GM12878 (cell line): ENCODE results near the gene GRAMD2B. TPM values are rescaled to one million over a fixed set of nuclear protein-coding genes. Genes with fewer than 3 reads are reported as not detected.
"Not testable (repeated sequence)": the region's sequence is repeated elsewhere in the genome, so short reads cannot be mapped to it uniquely, and the experiment has no call there.

Experiments used
- ATAC-seq: fragments of 200-7000 bp; cut with Tn5 transposase; 3 replicates; pipeline ENCODE4 v1.9.1; 2020; ENCODE audit warnings: mild to moderate bottlenecking, moderate library complexity
- BruUV-seq: library from RNA; stranded (reverse); fragments of 400-500 nt; replicated peaks from 2 replicates; lab custom pipeline; 2021; lab: Mats Ljungman, UMichigan
- CTCF ChIA-PET: fragments of 300-600 bp; sonication (Branson Sonifier 250); formaldehyde crosslinking; extraction: SDS; loops from one replicate; lab custom pipeline; 2021; ENCODE audit warnings: inconsistent platforms; lab: Yijun Ruan, JAX
- POLR2A ChIA-PET: fragments of 350-600 bp; formaldehyde crosslinking; extraction: SDS; loops from one replicate; lab custom pipeline; 2021; ENCODE audit warnings: inconsistent platforms; lab: Charles Lee
- RAD21 ChIA-PET: fragments of 300-600 bp; sonication (Branson Sonifier 250); formaldehyde crosslinking; loops from one replicate; lab custom pipeline; 2023; ENCODE audit warnings: antibody characterized with exemption; ENCODE audit not compliant: unreplicated experiment; lab: Charles Lee
- SMC1A ChIA-PET: fragments of 300-600 bp; sonication (Branson Sonifier 250); formaldehyde crosslinking; loops from one replicate; lab custom pipeline; 2023; ENCODE audit not compliant: unreplicated experiment, uncharacterized antibody; lab: Charles Lee
- DNase-seq: peaks from one replicate; pipeline ENCODE4 v3.0.0-alpha.2; 2011; ENCODE audit warnings: low read depth, low spot score
- FAIRE-seq: peaks from 3 replicates; lab custom pipeline; 2011; peaks lifted over from hg19 to GRCh38; lab: Jason Lieb, UNC
- H2AFZ ChIP-seq: 2 replicates; pipeline ENCODE4 v1.6.0; 2011; ENCODE audit warnings: low read depth, low read length, control low read depth; ENCODE audit not compliant: control insufficient read depth
- H3K27ac ChIP-seq: 2 replicates; pipeline ENCODE4 v1.5.1; 2011; ENCODE audit warnings: control low read depth; ENCODE audit not compliant: control insufficient read depth, insufficient read depth
- H3K27me3 ChIP-seq, 2 experiments: replicated peaks in 1 of 2; 2 replicates each; pipeline versions ENCODE4 v1.6.0 to v1.6.1; 2011; ENCODE audit warnings: low read length in 1 of 2; ENCODE audit not compliant: control insufficient read depth in 2 of 2, insufficient read depth in 2 of 2
- H3K36me3 ChIP-seq, 2 experiments: 2 replicates each; pipeline ENCODE4 v1.5.1; 2011; ENCODE audit warnings: low read length in 1 of 2; ENCODE audit not compliant: control insufficient read depth in 2 of 2, insufficient read depth in 2 of 2
- H3K4me1 ChIP-seq: 2 replicates; pipeline ENCODE4 v1.6.1; 2011; ENCODE audit warnings: mild to moderate bottlenecking, low read length, moderate library complexity, mixed read lengths; ENCODE audit not compliant: control insufficient read depth, insufficient read depth
- H3K4me2 ChIP-seq: 2 replicates; pipeline ENCODE4 v1.6.0; 2011; ENCODE audit warnings: control low read depth; ENCODE audit not compliant: control insufficient read depth, insufficient read depth
- H3K4me3 ChIP-seq: fragments of 200-600 bp; sonication (generic); 2 replicates; pipeline ENCODE4 v1.5.1; 2016
- H3K79me2 ChIP-seq: 2 replicates; pipeline ENCODE4 v1.6.0; 2011; ENCODE audit warnings: low read length; ENCODE audit not compliant: control insufficient read depth, insufficient read depth
- H3K9ac ChIP-seq: 2 replicates; pipeline ENCODE4 v1.8.0; 2011; ENCODE audit warnings: low read length, control low read depth, mixed read lengths; ENCODE audit not compliant: control insufficient read depth, insufficient read depth
- H3K9me3 ChIP-seq: replicated peaks from 3 replicates; pipeline ENCODE4 v1.5.1; 2011; ENCODE audit warnings: mild to moderate bottlenecking, low read length; ENCODE audit not compliant: control insufficient read depth, insufficient read depth
- H4K20me1 ChIP-seq: 2 replicates; pipeline ENCODE4 v1.6.0; 2011; ENCODE audit not compliant: control insufficient read depth, insufficient read depth
- BACH1 ChIP-seq: fragments of 450-650 bp; IDR thresholded peaks from 2 replicates; pipeline ENCODE4 v1.6.1; 2017; ENCODE audit warnings: mild to moderate bottlenecking, borderline replicate concordance
- CBX5 ChIP-seq: sonication (generic); IDR thresholded peaks from 2 replicates; pipeline ENCODE4 v1.6.1; 2016; ENCODE audit warnings: low read depth, moderate library complexity, mild to moderate bottlenecking, inconsistent platforms
- CREB1 ChIP-seq: IDR thresholded peaks from 2 replicates; pipeline ENCODE4 v1.6.1; 2012; ENCODE audit warnings: low read depth, mild to moderate bottlenecking, inconsistent platforms
- EED ChIP-seq: sonication (generic); IDR thresholded peaks from 2 replicates; pipeline ENCODE4 v1.6.1; 2016; ENCODE audit warnings: antibody characterized with exemption, low read depth
- GABPA ChIP-seq: IDR thresholded peaks from 2 replicates; pipeline ENCODE4 v1.6.1; 2014; ENCODE audit warnings: antibody characterized with exemption, low read depth, mild to moderate bottlenecking, inconsistent platforms
- MEF2A ChIP-seq: IDR thresholded peaks from 2 replicates; pipeline ENCODE4 v1.6.1; 2011; ENCODE audit warnings: low read depth, mild to moderate bottlenecking, low read length, moderate library complexity; ENCODE audit not compliant: insufficient read depth
- NR2F1 ChIP-seq: fragments of 450-650 bp; conservative IDR thresholded peaks from 2 replicates; pipeline ENCODE4 v1.6.1; 2017; ENCODE audit warnings: mild to moderate bottlenecking
- PAX5 ChIP-seq: IDR thresholded peaks from 2 replicates; pipeline ENCODE4 v1.6.1; 2011; ENCODE audit warnings: low read depth, low read length, borderline replicate concordance
- POLR2AphosphoS5 ChIP-seq: IDR thresholded peaks from 2 replicates; pipeline ENCODE4 v1.6.1; 2011; ENCODE audit warnings: mild to moderate bottlenecking, low read length, inconsistent platforms
- RAD21 ChIP-seq: IDR thresholded peaks from 2 replicates; pipeline ENCODE4 v1.6.1; 2011; ENCODE audit warnings: mild to moderate bottlenecking, low read depth, low read length, moderate library complexity; ENCODE audit not compliant: insufficient read depth
- RELA ChIP-seq: fragments of 450-650 bp; IDR thresholded peaks from 2 replicates; pipeline ENCODE4 v1.8.0; 2014; ENCODE audit warnings: borderline replicate concordance; ENCODE audit not compliant: partially characterized antibody
- RUNX3 ChIP-seq: IDR thresholded peaks from 2 replicates; pipeline ENCODE4 v1.6.1; 2012; ENCODE audit warnings: low read length, inconsistent platforms
- SMC3 ChIP-seq: IDR thresholded peaks from 2 replicates; pipeline ENCODE4 v1.6.1; 2011; ENCODE audit warnings: low read length, improper control_type of control experiment, borderline replicate concordance
- STAT3 ChIP-seq: IDR thresholded peaks from 2 replicates; pipeline ENCODE4 v1.6.1; 2011; ENCODE audit warnings: low read depth, low read length, improper control_type of control experiment
- SUPT20H ChIP-seq: IDR thresholded peaks from 2 replicates; pipeline ENCODE4 v1.6.1; 2011; ENCODE audit warnings: low read depth, mild to moderate bottlenecking, low read length, moderate library complexity, borderline replicate concordance; ENCODE audit not compliant: control insufficient read depth
- WGBS: methylation state at CpG from one replicate; pipeline ENCODE4 v1.1.6; 2016; ENCODE audit warnings: low lambda C conversion rate; ENCODE audit not compliant: insufficient replicate concordance, insufficient coverage; ENCODE audit errors: missing lambda C conversion rate; 5-methylcytosine and 5-hydroxymethylcytosine counted together
- in situ Hi-C: fragments of 300-500 bp; cut with MboI; formaldehyde crosslinking; loops from 9 replicates; pipeline ENCODE4 v1.14.3; 2018; ENCODE audit warnings: mixed read lengths
- intact Hi-C: fragments of 100-400 bp; cut with micrococcal nuclease; formaldehyde crosslinking; loops from one replicate; pipeline ENCODE4 v1.14.2; 2022; ENCODE audit not compliant: unreplicated experiment
- polyA plus RNA-seq, 11 experiments: library from polyadenylated mRNA; depleted of rRNA in 4 of 11; unstranded in 6 of 11; stranded (reverse) in 5 of 11; fragments of >200 nt; fragmentation: Nextera tagmentation in 4 of 11; fragmentation: Illumina TruSeq in 1 of 11; extraction: Ambion mirVana in 4 of 11; extraction: Trizol in 1 of 11; gene quantifications; 1 replicate in 1 of 11; 2 replicates in 10 of 11; pipeline versions ENCODE4 v1.2.1 to v1.2.3, GENCODE V29; 2011 to 2016; ENCODE audit warnings: inconsistent platforms in 2 of 11, missing spikeins in 2 of 11, low read depth in 1 of 11
- total RNA-seq, 4 experiments: library from RNA; depleted of rRNA in 3 of 4; stranded (reverse); fragments of >200 nt in 3 of 4; fragmentation: Illumina TruSeq in 1 of 4; extraction: Trizol in 1 of 4; gene quantifications; 2 replicates each; pipeline versions ENCODE4 v1.2.1 to v1.2.3, GENCODE V29; 2013 to 2021

GRAMD2B gene
- total and polyA plus RNA-seq, 10 of the 15 experiments (the other 5 are each of a cell fraction or from before 2014, with no cell fraction given), result 1.9 to 21.5 (median 8.4) TPM

DNA sequence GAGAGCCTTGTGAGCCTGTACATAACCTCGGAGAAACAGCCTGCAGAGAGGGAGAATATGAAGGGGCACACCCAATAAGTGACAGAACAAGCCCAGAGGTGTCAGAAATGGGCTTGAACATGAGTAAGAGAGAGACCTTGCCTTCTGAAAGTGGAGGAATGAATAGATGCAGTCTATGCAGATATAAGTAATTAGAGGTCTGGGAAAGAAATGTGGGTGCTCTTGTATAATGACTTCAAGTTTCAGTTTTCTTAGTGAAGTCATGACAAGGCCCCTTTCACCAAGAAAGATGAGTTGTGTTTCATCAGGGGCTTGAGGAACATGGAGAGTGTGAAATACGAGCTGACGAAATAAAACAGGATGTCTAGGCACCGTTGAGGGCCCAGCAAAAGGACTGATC, 15.1 kb downstream of the GRAMD2B start (continued):
- TF ChIP-seq MEF2A, result no peak
- no peak for TF ChIP-seq STAT3
- no peak for TF ChIP-seq BACH1
- TF ChIP-seq CREB1, result peak; percentile 88
- peak; percentile 55; the same call in 1 of the 2 replicates for TF ChIP-seq EED
- TF ChIP-seq POLR2AphosphoS5, result no peak
- TF ChIP-seq RUNX3, result peak; percentile 66; the same call in 1 of the 2 replicates
- TF ChIP-seq CBX5, result no peak
- 0 out of 2 replicates have a peak, but pooled peaks have one; percentile 41 for TF ChIP-seq GABPA
- TF ChIP-seq NR2F1, result 0 out of 2 replicates have a peak, but pooled peaks have one; percentile 16
- TF ChIP-seq SUPT20H, result no peak

GRCh38 chr5:126438868-126439267, 15.7 kb downstream of the GRAMD2B start:
- FAIRE-seq, result no peak
- in situ Hi-C loops, result no loop called here
- Histone ChIP-seq H3K9ac (no peak overlapping the region), H3K9me3 (peaks cover 2% of the 10 kb centered on the region; the same call in 2 of the 3 replicates), H3K79me2 (no peaks in the 10 kb centered on the region), H3K4me2 (peak overlapping the region; percentile 20; the same call in 1 of the 2 replicates), H3K36me3 (peaks cover 1 to 3% of the 10 kb centered on the region in 2 experiments; a peak in 2 of 4 replicates), H3K4me3 (no peak overlapping the region), H3K27ac (0 out of 2 replicates have a peak overlapping the region, but pooled peaks have one; percentile 27), H2AFZ (no peak overlapping the region), H3K27me3 (no peaks in the 10 kb centered on the region), H4K20me1 (no peaks in the 10 kb centered on the region), H3K4me1 (peaks cover 22% of the 10 kb centered on the region)
- no peak for ATAC-seq
- TF ChIP-seq SMC3 (no peak), RELA (no peak), PAX5 (no peak), RAD21 (no peak)
- ChIA-PET RAD21 (interaction anchor here (1.1 kb wide), 1 partner anchor 8 kb away, joined by 3 read pairs; no protein-coding TSS in a partner anchor), CTCF (interaction anchor here (0.6 kb wide), 1 partner anchor 223 kb away, joined by 4 read pairs; no protein-coding TSS in a partner anchor), SMC1A (interaction anchor here (0.5 to 1.8 kb wide), 2 partner anchors 18 to 587 kb away, joined by 5 read pairs; no protein-coding TSS in a partner anchor), POLR2A (no interaction called here)
- DNase-seq, result no peak
- BruUV-seq, result no TSS peak
- intact Hi-C loops, result loop anchor here (2.0 kb wide), 1 partner anchor 14 kb away; no protein-coding TSS in a partner anchor
- WGBS, result 95% methylated on average over 3 of the region's 3 CpGs

GRCh38 chr5:126439724-126440123, 16.5 kb downstream of the GRAMD2B start:
- H3K4me2 ChIP-seq, FAIRE-seq, H3K79me2 ChIP-seq, H3K9ac ChIP-seq, RAD21 ChIA-PET, H2AFZ ChIP-seq, POLR2A ChIA-PET, H3K27me3 ChIP-seq, H3K9me3 ChIP-seq, DNase-seq, H3K27ac ChIP-seq, H3K36me3 ChIP-seq, BruUV-seq, H3K4me3 ChIP-seq, ATAC-seq, in situ Hi-C loops, H4K20me1 ChIP-seq: not testable (repeated sequence)
- WGBS, result 95% methylated on average over 6 of the region's 6 CpGs
- SMC1A ChIA-PET, result interaction anchor here (1.5 kb wide), 1 partner anchor 10 kb away, joined by 3 read pairs; no protein-coding TSS in a partner anchor
- CTCF ChIA-PET, result interaction anchor here (0.6 kb wide), 1 partner anchor 224 kb away, joined by 4 read pairs; no protein-coding TSS in a partner anchor
- intact Hi-C loops, result loop anchor here (2.0 to 10.0 kb wide), 3 partner anchors 15 to 573 kb away; partner anchors contain the start of gene LMNB1
- H3K4me1 ChIP-seq, result peaks cover 23% of the 10 kb centered on the region
